Ascending aorta (tissue), 2 donors: ENCODE data around the gene OTOP2. TPM values are rescaled to one million over a fixed set of nuclear protein-coding genes. Genes with fewer than 3 reads are reported as not detected.
"Not testable (repeated sequence)": the region's sequence is repeated elsewhere in the genome, so short reads cannot be mapped to it uniquely, and the experiment has no call there.

Experiments
- DNase-seq, 2 donors: peaks; one replicate each; pipeline ENCODE4 v3.0.0-alpha.2; 2019; ENCODE audit warnings: low spot score in 2 of 2
- H3K27ac ChIP-seq, 2 donors: fragments of 200-600 bp; sonication (generic); one replicate each; pipeline ENCODE4 v1.5.1; 2016 to 2017; ENCODE audit warnings: mild to moderate bottlenecking in 1 of 2
- H3K27me3 ChIP-seq: fragments of 200-600 bp; sonication (generic); one replicate; pipeline ENCODE4 v1.5.1; 2017
- H3K36me3 ChIP-seq, 2 donors: fragments of 200-600 bp; sonication (generic); one replicate each; pipeline ENCODE4 v1.5.1; 2016
- H3K4me1 ChIP-seq, 2 donors: fragments of 200-600 bp; sonication (generic); one replicate each; pipeline ENCODE4 v1.5.1; 2016 to 2017; ENCODE audit warnings: mild to moderate bottlenecking in 1 of 2
- H3K4me3 ChIP-seq, 2 donors: fragments of 200-600 bp; sonication (generic); one replicate each; pipeline ENCODE4 v1.5.1; 2016 to 2017; ENCODE audit warnings: mild to moderate bottlenecking in 1 of 2
- H3K9me3 ChIP-seq, 2 donors: fragments of 200-600 bp; sonication (generic); one replicate each; pipeline ENCODE4 v1.5.1; 2016
- CTCF ChIP-seq, 3 experiments: fragments of 200-600 bp in 2 of 3; fragments of 450-650 bp in 1 of 3; sonication (generic) in 2 of 3; IDR thresholded peaks; one replicate each; pipeline ENCODE4 v1.5.1; 2016 to 2019; ENCODE audit warnings: antibody characterized with exemption in 3 of 3, mild to moderate bottlenecking in 1 of 3, moderate library complexity in 1 of 3
- intact Hi-C: fragments of 100-400 bp; cut with DNase I; formaldehyde crosslinking; loops from one replicate; pipeline ENCODE4 v1.15.1; 2023
- total RNA-seq: library from RNA; depleted of rRNA; stranded (reverse); fragments of >200 nt; gene quantifications from one replicate; pipeline ENCODE4 v1.1.0, GENCODE V29; 2016

OTOP2 gene
- total RNA-seq, 1 donor from 2014 or later = not detected

- peaks cover 6 to 17% of the 10 kb centered on the region in 2 donors for H3K4me1 ChIP-seq
- no peaks in the 10 kb centered on the region for H3K27me3 ChIP-seq
- H3K36me3 ChIP-seq = no peaks in the 10 kb centered on the region
- H3K27ac ChIP-seq = peak overlapping the region; percentile 91 to 95
- peak in 1 of 3 experiments; percentile 38 for TF ChIP-seq CTCF (IDR thresholded peaks at IDR 0.05)
- intact Hi-C loops = loop anchor here (10.0 kb wide), 1 partner anchor 537 kb away; no protein-coding TSS in a partner anchor
- H3K9me3 ChIP-seq = no peaks in the 10 kb centered on the region
- peak overlapping the region; percentile 67 to 68 for H3K4me3 ChIP-seq
- peak; percentile 51 to 87 for DNase-seq
Observed at GRCh38 chr17:74981979-74982662, 58.0 kb downstream of the OTOP2 start.

GRCh38 chr17:74982663-74983313 lies 58.7 kb downstream of the OTOP2 start:
- Histone ChIP-seq H3K27ac (peak overlapping the region; percentile 91 to 95), H3K4me3 (peak overlapping the region; percentile 67 to 68), H3K4me1 (peaks cover 6 to 17% of the 10 kb centered on the region in 2 donors)
- H3K9me3 ChIP-seq, H3K36me3 ChIP-seq, H3K27me3 ChIP-seq, DNase-seq: not testable (repeated sequence)
- intact Hi-C loops = loop anchor here (10.0 kb wide), 1 partner anchor 538 kb away; no protein-coding TSS in a partner anchor

Other genes starting within 250 kb of the OTOP2 start
- gene CD300LF, start 211.3 kb upstream of the OTOP2 start, total RNA-seq = not detected
- 0.32 TPM for gene RAB37, start 187.0 kb upstream of the OTOP2 start, total RNA-seq
- gene NHERF1, start 175.6 kb upstream of the OTOP2 start, total RNA-seq = 81.8 TPM
- gene NAT9, start 147.9 kb upstream of the OTOP2 start, total RNA-seq = 13.3 TPM
- gene GRIN2C, start 64.4 kb upstream of the OTOP2 start, total RNA-seq = not detected
- gene FDXR, start 51.3 kb upstream of the OTOP2 start, total RNA-seq = 93.1 TPM
- gene FADS6, start 30.6 kb upstream of the OTOP2 start, total RNA-seq = not detected
- not detected for gene USH1G, start 1.0 kb upstream of the OTOP2 start, total RNA-seq
- not detected for gene OTOP3, start 11.6 kb downstream of the OTOP2 start, total RNA-seq
- gene HID1, start 48.5 kb downstream of the OTOP2 start, total RNA-seq = 103 TPM
- 54.7 TPM for gene CDR2L, start 63.4 kb downstream of the OTOP2 start, total RNA-seq
- gene MRPL58, start 88.4 kb downstream of the OTOP2 start, total RNA-seq = 14.5 TPM
- 133 TPM for gene ATP5PD, start 122.7 kb downstream of the OTOP2 start, total RNA-seq
- 31.4 TPM for gene KCTD2, start 123.0 kb downstream of the OTOP2 start, total RNA-seq
- gene SLC16A5, start 163.7 kb downstream of the OTOP2 start, total RNA-seq = 101 TPM
- gene ARMC7, start 185.7 kb downstream of the OTOP2 start, total RNA-seq = 1.4 TPM
- 18.3 TPM for gene NT5C, start 207.5 kb downstream of the OTOP2 start, total RNA-seq
- gene JPT1, start 230.2 kb downstream of the OTOP2 start, total RNA-seq = 23.0 TPM